Endothelial cell of umbilical vein (primary cell): Measurements from ENCODE around the gene TSPAN17. TPM values are rescaled to one million over a fixed set of nuclear protein-coding genes. Genes with fewer than 3 reads are reported as not detected.

Experiments
- BruUV-seq: library from RNA; stranded (reverse); fragments of 400-500 nt; replicated peaks from 2 replicates; lab custom pipeline; 2021; lab: Mats Ljungman, UMichigan
- CTCF ChIA-PET: fragments of 300-600, 350-600 bp; sonication (Branson Sonifier 250); formaldehyde crosslinking; loops from one replicate; lab custom pipeline; 2021; ENCODE audit warnings: antibody characterized with exemption, inconsistent platforms; lab: Charles Lee
- POLR2A ChIA-PET: fragments of 300-600, 350-600 bp; sonication (Branson Sonifier 250); formaldehyde crosslinking; loops from one replicate; lab custom pipeline; 2021; ENCODE audit warnings: antibody characterized with exemption, inconsistent platforms; lab: Charles Lee
- DNase-seq: peaks from one replicate; pipeline ENCODE4 v3.0.0-alpha.2; 2011; ENCODE audit warnings: low read depth, low spot score
- FAIRE-seq: peaks from 2 replicates; lab custom pipeline; 2011; peaks lifted over from hg19 to GRCh38; lab: Jason Lieb, UNC
- H2AFZ ChIP-seq: 2 replicates; pipeline ENCODE4 v1.6.0; 2012; ENCODE audit warnings: low read depth, low read length, control low read depth, inconsistent platforms
- H3K27ac ChIP-seq: 2 replicates; pipeline ENCODE4 v1.5.1; 2011; ENCODE audit warnings: low read depth, mild to moderate bottlenecking, control low read depth, low read length, moderate library complexity; ENCODE audit not compliant: insufficient read depth
- H3K27me3 ChIP-seq, 2 experiments: 2 replicates each; pipeline versions ENCODE4 v1.6.0 to v1.6.1; 2011; ENCODE audit warnings: low read length in 2 of 2, mixed read lengths in 1 of 2; ENCODE audit not compliant: control insufficient read depth in 2 of 2, insufficient read depth in 2 of 2
- H3K36me3 ChIP-seq, 2 experiments: 2 replicates in 1 of 2; 3 replicates in 1 of 2; pipeline ENCODE4 v1.5.1; 2011; ENCODE audit warnings: low read length in 2 of 2, mild to moderate bottlenecking in 1 of 2, moderate library complexity in 1 of 2; ENCODE audit not compliant: control insufficient read depth in 2 of 2, insufficient read depth in 2 of 2; ENCODE audit errors: extremely low read depth in 1 of 2
- H3K4me1 ChIP-seq: 3 replicates; pipeline ENCODE4 v1.5.1; 2011; ENCODE audit warnings: mild to moderate bottlenecking, low read length; ENCODE audit not compliant: control insufficient read depth, insufficient read depth; ENCODE audit errors: extremely low read depth
- H3K4me2 ChIP-seq: 2 replicates; pipeline ENCODE4 v1.6.1; 2011; ENCODE audit warnings: low read length, control low read depth, mixed read lengths; ENCODE audit not compliant: insufficient read depth
- H3K4me3 ChIP-seq, 3 experiments: fragments of 200-600 bp in 1 of 3; sonication (generic), shearing (Covaris generic) in 1 of 3; replicated peaks in 1 of 3; 2 replicates each; pipeline ENCODE4 v1.5.1; 2011 to 2016; ENCODE audit warnings: control low read depth in 3 of 3, low read length in 3 of 3, mild to moderate bottlenecking in 2 of 3, inconsistent platforms in 1 of 3, low read depth in 1 of 3, moderate library complexity in 1 of 3; ENCODE audit not compliant: insufficient read depth in 1 of 3
- H3K79me2 ChIP-seq: 2 replicates; pipeline ENCODE4 v1.6.0; 2012; ENCODE audit warnings: low read length, inconsistent platforms; ENCODE audit not compliant: control insufficient read depth, insufficient read depth
- H3K9ac ChIP-seq: replicated peaks from 2 replicates; pipeline ENCODE3; 2011; ENCODE audit warnings: low read length, control low read depth; ENCODE audit not compliant: insufficient read depth; ENCODE audit errors: extremely low read depth
- H3K9me1 ChIP-seq: replicated peaks from 3 replicates; pipeline ENCODE4 v1.6.0; 2011; ENCODE audit warnings: mild to moderate bottlenecking, low read length; ENCODE audit not compliant: control insufficient read depth, insufficient read depth; ENCODE audit errors: extremely low read depth
- H3K9me3 ChIP-seq: replicated peaks from 2 replicates; pipeline ENCODE4 v1.5.1; 2012; ENCODE audit warnings: low read length, inconsistent platforms; ENCODE audit not compliant: control insufficient read depth, insufficient read depth
- H4K20me1 ChIP-seq: replicated peaks from 2 replicates; pipeline ENCODE3; 2011; ENCODE audit warnings: mild to moderate bottlenecking, low read length; ENCODE audit not compliant: control insufficient read depth, insufficient read depth; ENCODE audit errors: extremely low read depth
- CTCF ChIP-seq, 2 donors: IDR thresholded peaks; 1 replicate in 1 of 2; 2 replicates in 1 of 2; pipeline ENCODE4 v1.5.1; 2011; ENCODE audit warnings: low read length in 2 of 2, mild to moderate bottlenecking in 2 of 2, moderate library complexity in 2 of 2, control low read depth in 1 of 2, inconsistent platforms in 1 of 2, low read depth in 1 of 2; ENCODE audit not compliant: insufficient read depth in 1 of 2; ENCODE audit errors: extremely low read depth in 1 of 2
- EZH2 ChIP-seq: IDR thresholded peaks from 2 replicates; pipeline ENCODE4 v1.6.1; 2012; ENCODE audit warnings: borderline replicate concordance, low read depth, mild to moderate bottlenecking, moderate library complexity, low read length, inconsistent platforms; ENCODE audit not compliant: severe bottlenecking
- FOS ChIP-seq: IDR thresholded peaks from 2 replicates; pipeline ENCODE4 v1.6.1; 2011; ENCODE audit warnings: mild to moderate bottlenecking, low read length, moderate library complexity, borderline replicate concordance; ENCODE audit not compliant: insufficient read depth
- GATA2 ChIP-seq: IDR thresholded peaks from 2 replicates; pipeline ENCODE4 v1.7.0; 2011; ENCODE audit warnings: low read depth, mild to moderate bottlenecking, moderate library complexity, mixed read lengths, low read length; ENCODE audit not compliant: insufficient read length, insufficient read depth
- JUN ChIP-seq: IDR thresholded peaks from 2 replicates; pipeline ENCODE4 v1.6.1; 2011; ENCODE audit warnings: borderline replicate concordance, low read depth; ENCODE audit not compliant: insufficient read length, insufficient read depth
- MAX ChIP-seq: IDR thresholded peaks from 2 replicates; pipeline ENCODE4 v1.6.1; 2011; ENCODE audit not compliant: insufficient read depth, insufficient read length
- MYC ChIP-seq: IDR thresholded peaks from one replicate; pipeline ENCODE4 v1.6.1; 2011; ENCODE audit warnings: mild to moderate bottlenecking, low read depth, low read length
- POLR2A ChIP-seq: IDR thresholded peaks from 2 replicates; pipeline ENCODE4 v1.6.1; 2012; ENCODE audit warnings: low read depth, mild to moderate bottlenecking, control low read depth, low read length
- POLR2AphosphoS5 ChIP-seq: IDR thresholded peaks from 2 replicates; pipeline ENCODE4 v1.6.1; 2012; ENCODE audit warnings: low read depth, mild to moderate bottlenecking, control low read depth, low read length, moderate library complexity; ENCODE audit not compliant: insufficient read depth
- dilution Hi-C: fragments of 300-500 bp; cut with MboI; formaldehyde crosslinking; loops from one replicate; pipeline ENCODE4 v1.15.0; 2019; ENCODE audit warnings: low sequenced_read_pairs; ENCODE audit not compliant: extremely low pct_ligation_motif_present
- intact Hi-C: fragments of 100-400 bp; cut with micrococcal nuclease; formaldehyde crosslinking; loops from one replicate; pipeline ENCODE4 v1.10.0; 2022
- polyA plus RNA-seq, 4 experiments: library from polyadenylated mRNA; depleted of rRNA in 3 of 4; stranded (reverse) in 3 of 4; unstranded in 1 of 4; fragments of >200 nt; gene quantifications; 2 replicates each; pipeline versions ENCODE4 v1.2.1 to v1.2.3, GENCODE V29; 2011 to 2012; ENCODE audit warnings: missing spikeins in 1 of 4
- total RNA-seq: library from RNA; stranded (reverse); gene quantifications from 2 replicates; pipeline ENCODE4 v1.2.3, GENCODE V29; 2021

Gene TSPAN17
- total and polyA plus RNA-seq, 2 donors (not counting 3 experiments of a cell fraction or from before 2014, with no cell fraction given): 55.9 to 73.3 TPM

GRCh38 chr5:176644294-176644693 lies 3.0 kb upstream of the TSPAN17 start:
- H3K9me3 ChIP-seq: no peaks in the 10 kb centered on the region
- BruUV-seq: no TSS peak
- no peaks in the 10 kb centered on the region for H4K20me1 ChIP-seq
- peaks cover 9% of the 10 kb centered on the region for H3K79me2 ChIP-seq
- no peaks in the 10 kb centered on the region for H3K36me3 ChIP-seq
- H3K27ac ChIP-seq: no peak overlapping the region
- H3K4me1 ChIP-seq: peaks cover 12% of the 10 kb centered on the region
- ChIA-PET POLR2A (no interaction called here), CTCF (interaction anchor here (0.7 to 1.6 kb wide), 2 partner anchors 16 to 47 kb away, joined by 3 read pairs; no protein-coding TSS in a partner anchor)
- no peak overlapping the region for H3K9ac ChIP-seq
- intact Hi-C loops (no loop called here), dilution Hi-C loops (no loop called here)
- H3K27me3 ChIP-seq: no peaks in the 10 kb centered on the region
- TF ChIP-seq MYC: no peak
- TF ChIP-seq MAX: no peak
- FAIRE-seq (no peak), DNase-seq (no peak)
- no peaks in the 10 kb centered on the region for H3K9me1 ChIP-seq
- no peak overlapping the region for H2AFZ ChIP-seq
- no peak overlapping the region for H3K4me2 ChIP-seq
- no peak overlapping the region for H3K4me3 ChIP-seq

GRCh38 chr5:176644878-176645670 lies 2.2 kb upstream of the TSPAN17 start:
- TF ChIP-seq POLR2AphosphoS5: no peak
- TF ChIP-seq FOS: no peak
- no peak for TF ChIP-seq POLR2A
- TF ChIP-seq EZH2: no peak
- TF ChIP-seq JUN: no peak
- TF ChIP-seq MAX: no peak
- TF ChIP-seq MYC: no peak
- TF ChIP-seq GATA2: no peak
- TF ChIP-seq CTCF (IDR thresholded peaks at IDR 0.05; ENCODE audit: extremely low read depth in 1 of 2, insufficient read depth in 1 of 2, low read depth in 1 of 2, low read length in 2 of 2): no peak
- Histone ChIP-seq H2AFZ (no peak overlapping the region), H3K79me2 (peaks cover 9% of the 10 kb centered on the region), H3K36me3 (no peaks in the 10 kb centered on the region), H4K20me1 (no peaks in the 10 kb centered on the region), H3K9ac (no peak overlapping the region), H3K4me1 (peaks cover 12% of the 10 kb centered on the region), H3K27ac (no peak overlapping the region), H3K4me2 (no peak overlapping the region), H3K4me3 (no peak overlapping the region), H3K9me1 (no peaks in the 10 kb centered on the region), H3K27me3 (no peaks in the 10 kb centered on the region), H3K9me3 (no peaks in the 10 kb centered on the region)
- FAIRE-seq: no peak
- ChIA-PET CTCF (interaction anchor here (1.6 kb wide), 1 partner anchor 16 kb away, joined by 3 read pairs; no protein-coding TSS in a partner anchor), POLR2A (no interaction called here)
- dilution Hi-C loops: no loop called here
- no TSS peak for BruUV-seq
- intact Hi-C loops: no loop called here
- DNase-seq: no peak
